HCEC 1CT (cell line): ENCODE data around the gene ATG13.
A peak's percentile ranks its signal among the peaks of the same experiment; 100 is the strongest.

Experiments
- DNase-seq: peaks from one replicate; pipeline ENCODE4 v3.0.0-alpha.2; 2017

ATG13 gene

GRCh38 chr11:46609386-46609785, 8.0 kb upstream of the ATG13 start:
- DNase-seq, result no peak

- DNase-seq, result no peak
Measured at GRCh38 chr11:46611526-46612304, 5.6 kb upstream of the ATG13 start.

GRCh38 chr11:46612326-46612725, 5.0 kb upstream of the ATG13 start:
- DNase-seq, result no peak

- DNase-seq, result peak; percentile 13
Measured at GRCh38 chr11:46615756-46616155, 1.6 kb upstream of the ATG13 start.

GRCh38 chr11:46616551-46617133, 711 bp upstream of the ATG13 start:
- no peak for DNase-seq

GRCh38 chr11:46617972-46618314, 590 bp downstream of the ATG13 start:
- DNase-seq, result no peak

- no peak for DNase-seq
Measured at GRCh38 chr11:46618837-46619236, 1.5 kb downstream of the ATG13 start.

GRCh38 chr11:46625406-46625805, 8.1 kb downstream of the ATG13 start:
- no peak for DNase-seq

- no peak for DNase-seq
Measured at GRCh38 chr11:46628961-46629360, 11.6 kb downstream of the ATG13 start.

GRCh38 chr11:46630237-46630636, 12.9 kb downstream of the ATG13 start:
- no peak for DNase-seq

GRCh38 chr11:46631676-46632075, 14.3 kb downstream of the ATG13 start:
- no peak for DNase-seq

GRCh38 chr11:46632502-46632901, 15.1 kb downstream of the ATG13 start:
- DNase-seq, result no peak

GRCh38 chr11:46633291-46634217, 16.2 kb downstream of the ATG13 start:
- DNase-seq, result no peak

GRCh38 chr11:46635557-46636139, 18.3 kb downstream of the ATG13 start:
- DNase-seq, result no peak

- DNase-seq, result no peak
Measured at GRCh38 chr11:46637546-46637945, 20.2 kb downstream of the ATG13 start.

GRCh38 chr11:46639197-46639839, 22.0 kb downstream of the ATG13 start:
- DNase-seq, result no peak

- DNase-seq, result no peak
Measured at GRCh38 chr11:46640036-46640788, 22.9 kb downstream of the ATG13 start.

- no peak for DNase-seq
Measured at GRCh38 chr11:46641639-46642038, 24.3 kb downstream of the ATG13 start.

GRCh38 chr11:46642627-46643335, 25.4 kb downstream of the ATG13 start:
- DNase-seq, result no peak

- DNase-seq, result no peak
Measured at GRCh38 chr11:46643531-46643930, 26.2 kb downstream of the ATG13 start.

GRCh38 chr11:46643986-46644385, 26.6 kb downstream of the ATG13 start:
- no peak for DNase-seq
